Measurements from ENCODE around the gene FAM117A.
"Not testable (repeated sequence)": the region's sequence is repeated elsewhere in the genome, so short reads cannot be mapped to it uniquely, and the experiment has no call there.

FAM117A gene

DNA sequence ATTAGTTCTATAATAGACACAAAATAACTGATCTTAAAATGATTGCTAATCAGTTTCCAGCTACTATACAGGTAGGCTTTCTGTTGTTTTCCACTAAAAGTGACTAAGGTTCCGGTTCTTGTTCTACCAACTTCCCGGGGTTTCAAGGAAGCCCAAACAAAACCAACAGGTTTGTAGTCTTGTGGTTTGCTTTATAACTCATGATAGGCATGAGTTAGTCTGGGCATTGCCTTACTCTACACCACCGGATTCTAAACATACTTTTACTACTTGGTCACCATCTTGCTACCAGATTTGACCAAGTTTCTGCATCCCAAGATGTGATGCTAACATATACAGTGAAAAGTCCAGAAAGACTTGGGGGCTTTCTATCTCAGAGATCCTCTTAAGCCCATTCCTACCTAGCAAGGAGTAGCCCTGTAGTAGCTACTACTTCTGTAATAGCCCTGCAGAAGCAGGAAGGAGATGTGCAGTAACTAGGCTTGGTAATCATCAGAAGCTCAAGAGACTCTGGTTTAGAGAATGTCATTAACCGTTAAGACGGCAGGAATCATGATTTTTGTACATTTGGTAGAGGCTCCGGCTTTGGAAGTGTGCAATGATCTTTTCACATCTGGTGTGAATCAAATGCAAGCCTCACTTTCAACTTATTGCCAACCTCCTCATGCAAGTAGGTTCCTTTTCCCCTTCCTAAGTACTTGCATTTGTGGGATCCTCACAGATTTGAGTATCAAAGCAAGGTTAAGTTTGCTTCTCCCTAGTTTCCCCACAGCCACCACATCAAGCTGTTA is 1.6 kb downstream of the FAM117A start:
- DNase-seq = no peak

DNA sequence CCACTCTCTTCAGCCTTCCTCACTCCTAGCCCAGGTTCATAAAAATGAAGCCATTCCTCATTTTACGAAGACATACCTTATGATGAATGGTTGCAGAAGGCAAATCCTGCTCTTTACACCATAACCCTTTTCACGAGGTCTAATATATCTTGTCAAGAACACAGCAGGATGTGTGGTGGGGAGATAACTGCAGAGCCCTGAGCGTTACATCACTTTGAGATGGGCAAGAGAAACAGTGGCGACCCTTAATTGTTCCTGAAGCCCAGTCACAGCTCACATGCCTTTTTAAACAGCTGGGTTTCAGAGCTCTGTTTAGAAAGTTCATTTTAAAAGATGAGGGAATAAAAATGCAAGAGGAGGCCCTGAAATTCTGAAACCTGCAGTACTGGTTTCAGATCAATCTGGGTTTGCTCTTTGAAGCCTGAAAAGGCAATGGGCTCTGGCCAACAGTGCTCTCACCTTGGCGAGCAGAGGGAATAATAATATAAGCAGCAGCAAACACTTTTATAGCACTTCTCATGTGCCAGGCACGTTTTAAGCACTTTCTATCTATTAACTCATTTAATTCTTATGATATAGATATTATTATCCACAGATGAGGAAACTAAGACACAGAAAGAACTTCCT is 2.9 kb downstream of the FAM117A start:
- DNase-seq = no peak

DNA sequence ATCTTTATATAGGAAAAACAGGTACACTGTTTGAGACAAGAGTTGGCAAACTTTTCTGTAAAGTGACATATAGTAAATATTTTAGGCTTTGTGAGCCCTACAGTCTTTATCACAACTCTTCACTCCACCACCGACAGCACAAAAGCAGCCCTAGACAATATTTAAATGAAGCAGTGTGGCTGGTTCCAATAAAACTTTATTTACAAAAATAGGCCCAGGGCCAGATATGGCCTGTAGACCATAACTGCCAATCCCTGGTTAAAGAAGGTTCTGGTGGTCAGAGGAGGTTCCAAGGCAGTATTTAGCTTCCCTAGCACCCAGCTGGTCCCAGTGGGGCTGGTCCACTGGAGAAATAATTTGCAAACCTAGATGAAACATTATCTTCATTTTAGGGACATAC is 3.6 kb downstream of the FAM117A start:
- no peak for DNase-seq

DNA sequence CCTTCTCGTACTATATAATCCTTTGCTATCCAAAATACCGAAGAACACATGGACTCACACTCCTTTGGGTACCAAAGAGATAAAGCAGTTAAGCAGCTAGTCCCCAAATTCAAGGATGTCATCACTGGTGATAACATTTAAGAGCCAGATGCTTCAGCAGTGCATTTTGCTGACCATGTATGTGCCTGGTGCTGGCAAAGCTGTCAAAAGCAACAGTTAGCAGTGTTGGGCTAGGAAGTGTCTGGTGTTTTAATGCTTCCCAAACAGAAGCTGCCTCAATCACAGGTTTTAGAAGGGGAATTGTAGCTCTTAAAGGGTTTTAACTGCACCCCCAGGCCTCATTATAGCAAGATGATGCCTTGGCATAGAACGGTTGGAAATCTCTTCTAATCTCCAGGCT is 4.7 kb downstream of the FAM117A start:
- no peak for DNase-seq

DNA sequence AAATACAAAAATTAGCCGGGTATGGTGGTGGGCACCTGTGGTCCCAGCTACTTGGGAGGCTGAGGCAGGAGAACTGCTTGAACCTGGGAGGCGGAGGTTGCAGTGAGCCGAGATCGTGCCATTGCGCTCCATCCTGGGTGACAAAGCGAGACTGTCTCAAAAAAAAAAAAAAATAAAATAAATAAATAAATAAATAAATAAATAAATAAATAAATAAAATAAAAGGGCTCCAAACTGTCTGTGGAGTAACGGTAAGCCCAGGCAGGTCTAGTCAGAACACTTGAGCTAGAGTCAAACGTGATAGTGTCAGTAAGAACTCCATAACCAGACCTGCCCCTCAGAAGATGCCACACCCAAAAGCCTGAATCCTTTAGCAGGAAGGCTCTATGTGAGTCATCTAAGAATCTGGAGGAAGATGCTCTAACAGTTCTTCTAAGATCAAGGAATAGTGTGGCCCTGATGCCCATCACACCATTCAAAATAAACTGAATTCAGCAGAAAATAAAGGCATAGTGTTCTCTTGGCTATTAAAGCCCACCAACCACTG is 5.4 kb downstream of the FAM117A start:
- not testable (repeated sequence) for DNase-seq

DNA sequence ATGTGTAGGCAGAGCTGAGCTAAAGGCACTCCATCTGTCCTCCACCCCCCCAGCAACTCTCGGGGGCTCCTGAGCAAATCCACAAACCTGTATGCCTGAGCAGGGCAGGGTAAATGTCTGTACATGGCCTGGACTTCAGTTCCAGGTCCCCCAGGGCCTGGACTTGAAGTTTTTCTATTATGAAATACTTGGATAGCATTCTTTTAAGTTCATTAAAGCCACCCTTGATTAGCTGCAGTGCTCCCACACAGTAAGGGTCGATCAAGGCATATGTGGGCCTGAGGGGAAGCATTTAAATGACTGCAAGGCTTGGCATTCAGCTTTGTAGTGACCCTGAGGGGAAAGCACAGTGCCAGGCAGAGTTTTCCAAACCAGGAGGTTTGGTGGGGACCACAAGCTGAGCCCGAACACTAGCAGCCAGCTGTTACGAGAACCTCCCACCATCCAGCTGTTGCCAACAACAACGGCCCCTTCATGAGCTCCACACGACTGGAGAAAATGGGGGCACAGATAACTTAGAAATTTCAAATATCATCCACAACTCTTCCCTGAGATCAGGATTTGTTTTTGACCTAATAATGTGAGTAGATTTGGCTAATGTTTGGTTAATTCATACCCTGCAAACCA is 6.7 kb downstream of the FAM117A start:
- DNase-seq = no peak

DNA sequence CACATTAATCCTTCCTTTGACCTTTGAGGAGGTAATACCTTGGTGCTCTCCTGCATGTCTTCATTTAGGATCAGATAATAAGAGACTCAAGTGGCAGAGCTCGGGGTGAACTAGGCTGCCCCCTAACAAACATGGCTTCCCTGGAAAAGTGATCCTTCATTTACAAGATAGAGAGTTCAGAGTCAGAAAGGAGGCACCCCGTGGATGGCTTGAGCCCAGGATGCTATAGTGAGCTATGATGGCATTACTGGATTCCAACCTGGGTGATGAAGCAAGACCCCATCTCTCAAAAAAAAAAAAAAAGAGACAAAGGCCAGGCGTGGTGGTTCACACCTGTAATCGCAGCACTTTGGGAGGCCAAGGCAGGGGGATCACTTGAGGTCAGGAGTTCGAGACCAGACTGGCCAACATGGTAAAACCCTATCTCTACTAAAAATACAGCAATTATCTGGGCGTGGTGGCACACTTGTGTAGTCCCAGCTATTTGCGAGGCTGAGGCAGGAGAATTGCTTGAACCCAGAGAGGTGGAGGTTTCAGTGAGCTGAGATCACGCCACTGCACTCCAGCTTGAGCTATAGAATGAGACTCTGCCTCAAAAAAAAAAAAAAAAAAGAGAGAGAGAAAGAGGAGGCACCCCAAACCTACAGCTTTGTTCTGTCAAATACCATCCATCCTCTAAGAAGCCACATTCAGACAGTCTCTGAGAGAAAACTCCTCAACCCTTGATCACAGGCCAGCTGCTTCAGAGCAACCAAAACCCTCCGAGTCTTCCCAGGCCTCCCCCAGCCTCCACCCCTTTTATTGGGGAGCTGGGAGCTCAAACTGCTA is 7.4 kb downstream of the FAM117A start:
- no peak for DNase-seq

DNA sequence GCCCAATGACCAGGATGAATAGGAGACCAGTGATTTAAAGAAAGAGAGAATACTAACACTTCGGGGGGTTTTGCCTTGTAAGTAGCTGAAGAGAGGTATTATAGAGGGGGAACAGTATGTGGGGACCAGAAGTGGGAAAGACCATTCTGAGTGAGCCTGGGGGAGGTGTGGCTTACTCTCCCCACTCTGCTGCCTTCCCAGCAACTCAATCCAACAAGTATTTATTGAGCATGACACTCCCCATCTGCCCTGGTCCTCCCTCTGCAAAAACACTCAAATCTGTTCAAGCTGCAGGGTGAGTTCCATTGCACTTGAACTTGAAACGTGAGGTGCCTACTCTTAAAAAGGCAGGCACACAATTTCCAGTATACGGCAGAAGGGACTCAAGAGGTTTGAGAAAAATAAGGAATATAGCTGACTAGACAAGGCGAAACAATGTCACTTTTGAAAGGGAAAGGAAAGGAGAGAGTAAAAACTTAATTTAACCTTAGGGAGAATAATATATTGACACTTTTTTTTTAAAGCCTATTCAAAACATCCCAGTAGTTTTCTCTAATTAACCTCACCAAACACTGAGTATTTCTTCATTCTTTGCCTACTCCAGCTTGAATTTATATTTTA is 8.2 kb downstream of the FAM117A start:
- no peak for DNase-seq

DNA sequence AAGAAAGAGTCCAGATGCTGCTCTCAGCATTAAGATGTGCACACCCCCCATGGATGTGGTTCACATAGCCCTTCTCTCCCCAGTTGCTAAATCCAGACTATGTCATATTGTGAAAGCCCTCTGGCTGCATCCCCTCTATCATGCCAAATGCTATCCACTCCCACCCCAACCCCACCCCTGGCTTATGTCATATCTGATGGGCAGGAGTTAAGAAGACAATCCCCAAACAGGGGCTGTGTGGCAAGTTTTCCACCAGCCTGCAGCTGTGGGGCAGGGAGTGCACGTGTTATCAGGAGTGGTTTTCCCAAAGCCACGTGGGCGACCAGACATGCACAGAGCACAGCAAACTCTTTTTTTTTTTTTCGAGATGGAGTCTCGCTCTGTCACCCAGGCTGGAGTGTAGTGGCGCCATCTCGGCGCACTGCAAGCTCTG is 10.0 kb downstream of the FAM117A start:
- no peak for DNase-seq

DNA sequence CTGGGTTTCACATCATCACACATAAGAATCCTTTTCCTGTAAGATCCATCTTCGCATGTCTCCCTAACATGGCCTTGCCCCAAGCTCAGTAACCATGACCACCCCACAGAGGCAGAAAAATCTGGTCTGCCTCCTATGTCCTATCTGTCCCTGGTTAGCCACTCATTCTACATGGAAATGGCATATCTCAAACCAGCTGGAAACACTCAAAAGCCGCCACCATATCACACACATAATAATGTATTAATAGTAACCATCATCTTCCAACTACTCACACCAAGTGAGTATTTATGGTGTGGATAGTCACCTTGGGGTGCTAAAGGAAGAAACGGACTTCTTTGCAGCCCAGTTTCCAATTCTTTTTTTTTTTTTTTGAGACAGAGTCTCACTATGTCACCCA is 11.4 kb downstream of the FAM117A start:
- no peak for DNase-seq

DNA sequence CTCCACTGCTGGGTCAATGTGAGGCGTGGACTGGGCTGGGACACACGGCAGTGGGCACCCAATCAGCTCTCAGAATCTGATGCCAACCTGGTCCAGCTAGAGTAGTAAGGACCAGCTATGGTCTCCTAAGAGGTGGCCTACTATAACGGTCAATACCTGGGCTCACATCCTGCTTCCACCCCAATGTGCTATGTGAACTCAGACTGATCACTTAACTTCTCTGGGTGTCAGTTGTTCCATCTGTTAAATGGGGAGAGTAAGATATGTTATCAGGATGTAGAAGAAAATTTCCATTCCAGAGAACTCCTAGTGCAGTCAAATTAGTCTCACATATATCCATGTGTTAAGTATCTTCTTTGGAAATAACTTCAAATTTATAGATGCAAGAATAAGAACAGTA is 14.2 kb downstream of the FAM117A start:
- no peak for DNase-seq

DNA sequence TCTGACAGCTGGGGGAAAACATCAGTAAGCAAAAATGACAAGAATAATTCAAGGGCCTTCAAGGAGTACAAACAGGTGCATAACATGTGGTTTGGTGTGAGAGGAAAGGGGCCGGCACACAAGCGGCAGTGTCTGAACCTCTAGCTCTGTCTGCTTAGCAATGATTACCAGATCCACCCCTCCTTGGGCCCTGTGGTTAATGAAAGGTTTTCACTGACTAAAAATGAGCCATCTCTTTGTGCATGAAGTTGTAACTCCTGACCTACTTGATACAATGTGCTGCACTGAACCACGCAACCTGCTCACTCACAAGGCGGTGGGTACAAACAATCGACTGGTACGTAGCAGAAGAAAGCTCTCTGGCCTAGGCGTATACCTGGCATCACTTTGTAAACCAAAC is 15.1 kb downstream of the FAM117A start:
- peak; percentile 68 to 71 for DNase-seq

DNA sequence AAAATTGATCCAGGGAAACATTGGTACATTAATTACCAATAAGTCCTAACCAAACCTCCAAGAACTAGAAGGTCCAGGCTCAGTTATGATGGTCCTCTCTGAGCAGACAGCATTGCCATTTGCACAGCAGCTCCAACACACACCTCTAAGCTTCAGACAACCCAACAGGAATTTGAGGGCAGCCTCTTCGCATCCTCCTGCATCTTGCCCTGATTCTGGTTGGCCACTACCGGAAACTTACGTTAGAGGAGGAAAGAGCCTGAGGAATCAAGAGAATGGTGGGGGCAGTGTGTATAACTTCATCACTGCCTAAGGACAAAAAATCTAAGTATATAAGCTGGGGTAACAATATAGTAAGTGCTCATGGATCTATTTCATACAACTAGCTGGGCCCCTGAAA is 15.7 kb downstream of the FAM117A start:
- no peak for DNase-seq

DNA sequence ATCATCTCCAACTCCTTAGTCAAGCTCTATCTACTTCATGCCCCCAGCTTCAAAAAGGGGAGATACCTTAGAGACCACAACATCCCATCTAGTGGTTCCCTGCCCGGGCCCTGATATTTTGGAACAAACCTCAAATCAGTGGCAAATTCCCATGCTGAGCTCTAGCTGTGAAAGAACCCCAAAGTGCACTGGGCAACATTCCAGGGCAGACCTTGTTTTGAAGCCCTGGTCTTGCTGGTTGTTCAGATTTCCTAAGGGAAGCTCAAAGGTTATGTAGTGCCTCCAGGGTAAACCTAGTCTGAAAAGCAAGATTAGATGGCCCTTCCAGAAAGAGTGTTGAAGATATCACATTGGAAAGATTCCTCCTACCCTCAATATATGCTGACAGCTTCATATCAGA is 16.3 kb downstream of the FAM117A start:
- DNase-seq = no peak

DNA sequence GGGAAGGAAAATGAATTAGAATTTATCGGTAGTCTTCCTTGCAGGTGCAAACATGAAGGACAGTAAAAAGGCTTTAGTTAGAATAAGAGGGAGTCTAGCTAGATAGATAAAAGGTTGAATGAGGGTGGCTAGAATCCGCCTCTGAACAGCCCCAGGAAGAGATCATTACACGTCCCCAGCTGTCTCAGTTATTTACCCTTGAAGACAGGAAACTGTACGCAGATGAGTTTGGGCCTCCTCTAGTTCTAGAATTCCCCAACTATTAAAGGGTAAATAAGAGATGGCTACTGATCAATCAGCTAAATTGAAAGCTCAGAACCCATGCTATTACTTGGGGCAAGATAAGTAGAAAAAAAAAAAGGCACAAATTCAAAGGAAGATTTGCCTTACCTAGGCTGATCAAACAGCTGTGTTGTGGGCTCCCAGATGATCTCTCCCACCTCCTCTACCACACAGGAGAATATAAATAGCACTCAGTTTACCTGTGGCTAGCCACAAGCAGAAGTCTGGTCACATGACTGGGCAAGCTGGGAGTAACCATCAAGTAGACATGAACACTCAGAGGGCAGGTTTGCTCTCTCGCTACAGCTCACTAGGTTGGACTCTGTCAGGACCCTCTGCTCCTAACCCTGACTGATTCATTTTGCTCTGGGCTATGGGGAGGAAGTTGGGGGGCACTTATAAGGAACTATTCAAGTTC is 17.0 kb downstream of the FAM117A start:
- no peak for DNase-seq

DNA sequence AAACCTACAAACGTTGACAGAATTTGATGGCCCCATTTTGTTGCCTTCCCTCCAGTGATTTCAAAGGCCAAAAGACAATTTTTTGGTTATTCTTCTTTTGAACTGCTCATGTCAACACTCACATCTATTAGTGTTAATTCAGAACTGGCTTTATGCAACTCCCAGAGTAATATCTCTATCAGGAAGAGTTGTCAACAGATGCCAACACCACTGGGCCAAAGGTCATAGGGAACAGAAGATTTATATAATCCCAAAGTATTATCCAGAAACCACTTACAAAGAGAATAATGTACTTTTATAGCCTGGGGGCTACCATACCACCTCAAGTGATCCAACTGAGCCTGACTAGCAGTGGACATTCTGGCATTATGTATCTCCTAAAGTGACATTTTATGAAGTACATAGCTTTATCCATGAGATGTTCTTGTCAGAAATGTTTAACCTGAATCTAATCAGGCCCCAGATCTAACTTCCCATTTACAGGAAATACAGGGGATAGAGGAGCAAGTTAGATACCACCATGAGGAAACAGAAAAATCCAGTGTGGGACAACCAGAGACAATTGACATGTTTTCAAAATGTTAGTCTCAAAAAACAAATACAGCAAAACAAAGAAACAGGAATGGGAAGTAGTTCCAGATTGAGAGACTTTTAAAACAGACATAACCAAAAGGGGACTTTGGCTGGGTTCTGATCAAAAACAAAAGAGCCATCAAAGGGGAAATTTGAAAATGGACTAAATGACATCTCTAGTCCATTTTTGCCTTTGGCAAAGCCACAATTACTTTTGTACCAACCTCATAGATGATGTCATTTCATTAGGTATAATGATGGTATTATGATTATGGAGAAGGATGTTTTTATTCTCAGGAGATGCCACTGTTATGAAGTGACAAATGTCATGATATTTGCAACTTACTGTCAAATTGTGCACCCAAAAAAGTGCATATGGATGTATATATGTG is 18.5 kb downstream of the FAM117A start:
- DNase-seq = no peak

DNA sequence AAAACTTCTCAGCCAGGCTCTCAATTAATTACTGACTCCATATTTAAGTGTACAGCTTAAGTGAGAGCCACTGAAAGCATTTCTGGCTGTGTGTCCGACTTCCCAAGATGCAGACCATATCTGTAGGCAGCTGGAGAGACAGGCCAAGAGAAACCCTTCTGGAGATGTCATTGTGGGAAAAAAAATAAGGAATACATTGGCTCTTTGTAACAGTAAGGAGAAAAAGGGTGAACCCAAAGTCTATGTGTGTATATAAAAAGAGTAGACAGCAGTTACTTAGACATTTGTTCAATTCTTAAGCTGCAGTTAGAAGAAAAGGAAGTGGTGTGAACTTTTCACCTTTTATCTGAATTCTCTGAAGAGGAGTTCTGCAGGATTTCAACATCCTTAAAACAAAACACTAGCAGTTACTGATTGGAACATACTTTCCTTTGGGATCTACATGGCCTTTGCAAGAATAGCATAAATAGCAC is 21.7 kb downstream of the FAM117A start:
- no peak for DNase-seq

DNA sequence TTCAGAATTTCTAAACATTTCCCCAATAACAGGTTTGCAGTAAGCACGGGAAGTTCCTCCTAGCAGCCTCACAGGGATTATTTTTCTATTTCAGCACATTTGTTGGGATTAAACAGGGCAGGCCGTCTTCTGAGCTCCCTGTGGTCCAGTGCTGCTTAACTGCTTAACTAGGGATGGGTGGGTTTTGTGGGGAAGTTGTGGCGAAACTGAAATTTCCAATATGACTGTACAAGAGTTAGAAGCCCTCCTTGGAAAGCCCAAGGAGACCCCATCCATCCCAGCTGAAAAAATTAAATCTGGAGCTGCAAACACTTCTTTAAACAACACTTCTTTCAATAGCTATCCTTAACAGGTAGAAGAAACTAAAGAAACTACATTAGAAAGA is 22.2 kb downstream of the FAM117A start:
- no peak for DNase-seq

DNA sequence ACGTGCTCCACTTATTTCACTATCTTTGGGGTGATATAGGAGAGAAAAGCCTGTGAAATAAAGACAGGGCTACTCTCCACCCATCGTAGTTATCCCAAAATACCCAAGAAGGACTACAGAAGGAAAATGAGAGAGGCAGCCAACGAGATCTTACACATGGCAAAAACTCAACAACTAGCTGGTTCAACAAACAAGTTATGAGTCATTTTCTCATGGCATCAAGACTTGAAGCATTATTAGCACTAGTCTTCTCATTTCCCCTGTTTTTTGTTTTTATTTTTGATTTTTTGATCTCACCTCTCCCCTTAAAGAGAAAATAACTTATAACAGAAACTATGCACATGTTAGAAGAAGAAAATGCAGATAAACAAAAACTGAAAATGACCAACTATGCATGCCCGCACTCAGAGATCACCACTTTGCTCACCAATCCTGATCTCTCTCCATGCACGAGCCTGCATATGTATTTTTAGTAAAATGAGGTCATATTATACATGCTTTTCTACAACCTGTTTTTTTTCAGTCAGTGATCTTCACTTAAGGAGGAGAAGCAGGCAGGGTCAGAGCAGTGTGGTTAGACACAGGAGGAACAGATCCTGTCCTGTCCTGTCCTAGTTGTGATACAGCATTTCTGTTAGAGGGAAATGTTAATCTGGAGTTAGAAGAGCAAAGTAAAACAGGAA is 22.8 kb downstream of the FAM117A start:
- no peak for DNase-seq

Data from activated T-cell treated with anti-CD3 and anti-CD28 coated beads, Interleukin-2, amount 50 U/mL, for 48 hours (primary cell).